ENCODE measurements around the gene MLXIPL.

DNA sequence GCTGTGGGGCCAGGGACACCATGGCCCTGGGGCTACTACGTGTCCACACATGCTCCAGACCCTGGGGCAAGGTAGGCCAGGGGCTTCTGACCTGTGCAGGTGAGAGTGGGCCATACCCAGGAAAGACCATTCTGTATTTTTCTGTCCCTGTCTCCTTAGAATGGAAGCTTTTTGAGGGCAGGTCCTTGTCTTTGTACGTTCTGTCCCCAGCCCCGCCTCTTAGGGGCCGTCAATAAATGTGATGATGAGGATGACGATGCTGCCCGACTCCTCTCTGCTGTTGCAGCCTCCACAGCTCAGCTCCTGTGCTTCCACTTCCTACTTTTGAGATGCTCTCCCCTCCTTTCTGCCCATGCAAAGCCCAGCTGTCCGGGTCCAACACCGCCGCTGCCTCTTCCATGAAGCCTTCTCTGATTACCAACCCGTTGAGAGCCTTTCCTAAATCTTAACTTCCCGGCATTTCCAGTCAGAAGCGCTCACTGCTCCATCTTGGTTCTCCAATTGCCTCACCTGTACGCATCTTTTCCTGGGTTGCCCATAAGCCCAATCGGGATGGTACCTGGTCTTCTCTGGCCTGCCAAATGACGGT lies 47.6 kb upstream of the MLXIPL start:
- TF ChIP-seq, protein P1, sequence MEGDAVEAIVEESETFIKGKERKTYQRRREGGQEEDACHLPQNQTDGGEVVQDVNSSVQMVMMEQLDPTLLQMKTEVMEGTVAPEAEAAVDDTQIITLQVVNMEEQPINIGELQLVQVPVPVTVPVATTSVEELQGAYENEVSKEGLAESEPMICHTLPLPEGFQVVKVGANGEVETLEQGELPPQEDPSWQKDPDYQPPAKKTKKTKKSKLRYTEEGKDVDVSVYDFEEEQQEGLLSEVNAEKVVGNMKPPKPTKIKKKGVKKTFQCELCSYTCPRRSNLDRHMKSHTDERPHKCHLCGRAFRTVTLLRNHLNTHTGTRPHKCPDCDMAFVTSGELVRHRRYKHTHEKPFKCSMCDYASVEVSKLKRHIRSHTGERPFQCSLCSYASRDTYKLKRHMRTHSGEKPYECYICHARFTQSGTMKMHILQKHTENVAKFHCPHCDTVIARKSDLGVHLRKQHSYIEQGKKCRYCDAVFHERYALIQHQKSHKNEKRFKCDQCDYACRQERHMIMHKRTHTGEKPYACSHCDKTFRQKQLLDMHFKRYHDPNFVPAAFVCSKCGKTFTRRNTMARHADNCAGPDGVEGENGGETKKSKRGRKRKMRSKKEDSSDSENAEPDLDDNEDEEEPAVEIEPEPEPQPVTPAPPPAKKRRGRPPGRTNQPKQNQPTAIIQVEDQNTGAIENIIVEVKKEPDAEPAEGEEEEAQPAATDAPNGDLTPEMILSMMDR (IDR thresholded peaks at IDR 0.05), result no peak
- TF ChIP-seq POLR2AphosphoS5 (IDR thresholded peaks at IDR 0.05; ENCODE audit: low read depth, low read length) (no peak), SIN3A (IDR thresholded peaks at IDR 0.05; ENCODE audit: borderline replicate concordance, insufficient read depth, low read depth, low read length) (no peak)

Measured in Panc1 (cell line).